ENCODE data around the gene ZC3H4. TPM values are rescaled to one million over a fixed set of nuclear protein-coding genes. Genes with fewer than 3 reads are reported as not detected.

The ZC3H4 gene
- total and polyA plus RNA-seq, 2 of the 8 experiments (the other 6 are each of a cell fraction or from before 2014, with no cell fraction given): 6.6 to 92.0 TPM

GRCh38 chr19:47067215-47067847 lies 46.2 kb downstream of the ZC3H4 start:
- Histone ChIP-seq H2BK20ac (ENCODE audit: low read length) (no peak overlapping the region), H2BK120ac (replicated peaks; ENCODE audit: low read depth, low read length) (no peak overlapping the region), H2BK15ac (ENCODE audit: low read length) (no peak overlapping the region), H3K79me2 (ENCODE audit: control insufficient read depth in 1 of 2, insufficient read depth in 2 of 2, low read length in 2 of 2) (peaks cover 0 to 2% of the 10 kb centered on the region in 2 experiments; a peak in 1 of 4 replicates), H2AK5ac (ENCODE audit: low read depth, low read length) (no peak overlapping the region), H3K23ac (ENCODE audit: insufficient read length) (no peak overlapping the region), H3K4me3 (ENCODE audit: extremely low read depth in 1 of 4, insufficient read depth in 2 of 4, low read depth in 3 of 4, low read length in 4 of 4) (no peak overlapping the region), H4K8ac (ENCODE audit: extremely low read depth, insufficient read depth, low read length) (no peak overlapping the region), H2BK12ac (ENCODE audit: low read depth, low read length) (no peak overlapping the region), H3K4ac (replicated peaks; ENCODE audit: insufficient read length, low read depth, low read length) (no peak overlapping the region), H3K27me3 (replicated peaks in 1 of 4; ENCODE audit: control insufficient read depth in 3 of 4, extremely low read depth in 1 of 4, insufficient read depth in 3 of 4, low read length in 3 of 4) (no peaks in the 10 kb centered on the region), H3K36me3 (ENCODE audit: control insufficient read depth in 2 of 4, insufficient read depth in 4 of 4, low read length in 3 of 4) (peaks cover 19 to 62% (median 41%) of the 10 kb centered on the region in 4 experiments), H4K5ac (ENCODE audit: insufficient read length, low read depth, low read length) (no peak overlapping the region), H2AFZ (ENCODE audit: low read length) (no peak overlapping the region), H3K14ac (ENCODE audit: insufficient read length) (no peak overlapping the region), H3K4me1 (replicated peaks in 1 of 4; ENCODE audit: control insufficient read depth in 3 of 4, insufficient read depth in 4 of 4, low read length in 3 of 4) (no peaks in the 10 kb centered on the region; a peak in 1 of 7 replicates), H3K9ac (replicated peaks in 1 of 4; ENCODE audit: extremely low read depth in 1 of 4, low read depth in 3 of 4, low read length in 3 of 4) (no peak overlapping the region), H3K56ac (replicated peaks; ENCODE audit: insufficient read length, low read depth, low read length) (no peak overlapping the region), H3K23me2 (ENCODE audit: low read depth, low read length) (no peaks in the 10 kb centered on the region), H3K79me1 (ENCODE audit: low read depth, low read length) (peaks cover 6% of the 10 kb centered on the region), H3K9me3 (ENCODE audit: insufficient read depth in 2 of 2, low read depth in 1 of 2, low read length in 1 of 2) (no peaks in the 10 kb centered on the region), H3K18ac (ENCODE audit: extremely low read depth, low read length) (no peak overlapping the region), H3K4me2 (ENCODE audit: insufficient read depth in 1 of 2, low read depth in 2 of 2, low read length in 2 of 2) (no peak overlapping the region), H2BK5ac (ENCODE audit: low read depth, low read length) (no peak overlapping the region), H4K91ac (replicated peaks; ENCODE audit: insufficient read length, low read length) (no peak overlapping the region), H4K20me1 (replicated peaks in 1 of 2; ENCODE audit: control insufficient read depth in 1 of 2, insufficient read depth in 2 of 2, low read length in 2 of 2) (peaks cover 5 to 14% of the 10 kb centered on the region in 2 experiments), H3K27ac (ENCODE audit: low read depth, low read length) (0 out of 2 replicates have a peak overlapping the region, but pooled peaks have one; percentile 15)
- DNase-seq (ENCODE audit: low read depth in 1 of 2, low spot score in 2 of 2) (no peak), FAIRE-seq (no peak)
- no peak for TF ChIP-seq EZH2 (IDR thresholded peaks at IDR 0.05; ENCODE audit: low read depth, low read length, severe bottlenecking)
- TF ChIP-seq TEAD4 (IDR thresholded peaks at IDR 0.05; ENCODE audit: low read depth, low read length): no peak
- TF ChIP-seq NRF1 (IDR thresholded peaks at IDR 0.05; ENCODE audit: low read depth, low read length): no peak
- no peak for TF ChIP-seq EGR1 (IDR thresholded peaks at IDR 0.05; ENCODE audit: borderline replicate concordance, low read depth, low read length)
- no peak for TF ChIP-seq CTBP2 (IDR thresholded peaks at IDR 0.05; ENCODE audit: borderline replicate concordance, insufficient read depth, insufficient read length, low read length)
- TF ChIP-seq ASH2L (IDR thresholded peaks at IDR 0.05; ENCODE audit: low read length): no peak
- ChIA-PET CTCF (ENCODE audit: partially characterized antibody) (interaction anchor here (0.7 to 1.8 kb wide), 8 partner anchors 8 to 177 kb away, joined by 3 to 6 read pairs (median 4); no protein-coding TSS in a partner anchor), POLR2A (ENCODE audit: partially characterized antibody) (interaction anchor here (1.4 to 1.7 kb wide), 2 partner anchors 17 to 18 kb away, joined by 3 to 4 read pairs; no protein-coding TSS in a partner anchor)
- WGBS, 2 experiments (ENCODE audit: extremely low coverage in 1 of 2, insufficient coverage in 1 of 2, insufficient read length in 1 of 2, insufficient replicate concordance in 2 of 2, low coverage in 1 of 2, low lambda C conversion rate in 2 of 2, missing lambda C conversion rate in 1 of 2): 96% methylated on average over 22 of the region's 36 CpGs; no CpG with 5 or more reads in 1 of the 2 experiments
